NCI-H2227 (cell line): ENCODE results near the gene PLAAT2.
"Not testable (repeated sequence)": the region's sequence is repeated elsewhere in the genome, so short reads cannot be mapped to it uniquely, and the experiment has no call there.

Source experiments
- DNase-seq: peaks from one replicate; lab custom pipeline; 2025; ENCODE audit not compliant: unreplicated experiment; lab: John Stamatoyannopoulos, UW

The PLAAT2 gene

GRCh38 chr11:63563201-63564055, at the start of gene PLAAT2:
Gene PLAAT2 (minus strand): TSS chr11:63563379. CDS start chr11:63563324, 55 bp downstream.
- DNase-seq: no peak

- DNase-seq: no peak
These were observed 49.0 kb upstream of the PLAAT2 start for GRCh38 chr11:63612181-63612580.

GRCh38 chr11:63611395-63611747, 48.2 kb upstream of the PLAAT2 start:
- DNase-seq: no peak

GRCh38 chr11:63610604-63611394, 47.6 kb upstream of the PLAAT2 start:
- peak; percentile 78 for DNase-seq

- peak; percentile 39 for DNase-seq
These were observed 46.9 kb upstream of the PLAAT2 start for GRCh38 chr11:63609971-63610580.

GRCh38 chr11:63609536-63609935, 46.4 kb upstream of the PLAAT2 start:
- no peak for DNase-seq

GRCh38 chr11:63608353-63609345, 45.5 kb upstream of the PLAAT2 start:
- no peak for DNase-seq

GRCh38 chr11:63603180-63603518, 40.0 kb upstream of the PLAAT2 start:
- no peak for DNase-seq

- not testable (repeated sequence) for DNase-seq
These were observed 39.4 kb upstream of the PLAAT2 start for GRCh38 chr11:63602290-63603179.

GRCh38 chr11:63599211-63600122, 36.3 kb upstream of the PLAAT2 start:
- no peak for DNase-seq

- DNase-seq: no peak
These were observed 35.4 kb upstream of the PLAAT2 start for GRCh38 chr11:63598556-63598955.

GRCh38 chr11:63595296-63595695, 32.1 kb upstream of the PLAAT2 start:
- no peak for DNase-seq

GRCh38 chr11:63592975-63593395, 29.8 kb upstream of the PLAAT2 start:
- peak; percentile 50 for DNase-seq

GRCh38 chr11:63590024-63590788, 27.0 kb upstream of the PLAAT2 start:
- DNase-seq: no peak

- DNase-seq: no peak
These were observed 25.8 kb upstream of the PLAAT2 start for GRCh38 chr11:63589000-63589399.

GRCh38 chr11:63586451-63587166, 23.4 kb upstream of the PLAAT2 start:
- DNase-seq: no peak

- no peak for DNase-seq
These were observed 20.1 kb upstream of the PLAAT2 start for GRCh38 chr11:63583357-63583677.
